Middle frontal gyrus (tissue), 1 donor: ENCODE measurements around the gene CTR9.
"Not testable (repeated sequence)": the region's sequence is repeated elsewhere in the genome, so short reads cannot be mapped to it uniquely, and the experiment has no call there.

ENCODE experiments used
- DNase-seq: peaks from one replicate; pipeline ENCODE4 v3.0.0-alpha.2; 2015; ENCODE audit warnings: low spot score; ENCODE audit errors: extremely low spot score

The CTR9 gene

GRCh38 chr11:10818594-10818993 lies 67.5 kb downstream of the CTR9 start:
- DNase-seq, result no peak

DNA sequence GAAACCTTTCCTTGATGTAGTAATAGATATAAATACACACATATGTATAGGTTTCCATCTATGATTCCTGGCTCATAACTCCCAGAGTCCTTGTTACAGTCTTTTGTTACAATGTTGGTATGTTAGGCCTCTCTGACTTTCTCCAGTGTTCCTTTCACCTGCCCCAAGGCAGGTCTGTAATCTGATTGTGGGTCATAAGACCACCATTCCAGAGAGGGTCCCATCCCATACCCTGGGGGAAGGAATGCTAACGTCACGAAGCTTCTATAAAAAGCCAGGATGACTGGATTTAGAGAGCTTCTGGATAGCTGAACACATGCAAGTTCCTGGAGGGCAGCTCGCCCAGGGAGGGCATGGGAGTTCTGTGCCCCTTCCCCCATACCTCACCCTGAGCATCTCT lies 71.4 kb downstream of the CTR9 start:
- DNase-seq, result not testable (repeated sequence)

DNA sequence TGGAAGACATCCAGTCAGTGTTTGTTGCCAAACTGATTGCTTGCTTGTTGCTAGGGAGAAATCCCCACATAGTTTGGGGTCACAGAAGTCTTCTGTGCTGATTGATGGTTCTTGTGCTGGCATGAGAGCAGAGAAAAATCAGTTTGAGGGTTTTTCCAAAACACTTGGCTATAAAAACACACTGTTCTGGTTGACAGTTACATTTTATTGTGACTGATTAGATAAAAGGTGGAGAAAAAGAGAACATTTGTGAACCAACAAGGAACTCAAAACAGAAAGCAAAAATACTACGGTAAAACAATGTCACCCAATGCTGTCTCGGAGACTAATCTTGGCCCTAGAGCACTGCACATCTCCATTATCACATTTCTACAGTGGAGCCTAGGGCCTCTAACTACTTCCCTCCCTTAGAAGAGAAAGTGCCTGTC lies 72.1 kb downstream of the CTR9 start:
- DNase-seq, result no peak

DNA sequence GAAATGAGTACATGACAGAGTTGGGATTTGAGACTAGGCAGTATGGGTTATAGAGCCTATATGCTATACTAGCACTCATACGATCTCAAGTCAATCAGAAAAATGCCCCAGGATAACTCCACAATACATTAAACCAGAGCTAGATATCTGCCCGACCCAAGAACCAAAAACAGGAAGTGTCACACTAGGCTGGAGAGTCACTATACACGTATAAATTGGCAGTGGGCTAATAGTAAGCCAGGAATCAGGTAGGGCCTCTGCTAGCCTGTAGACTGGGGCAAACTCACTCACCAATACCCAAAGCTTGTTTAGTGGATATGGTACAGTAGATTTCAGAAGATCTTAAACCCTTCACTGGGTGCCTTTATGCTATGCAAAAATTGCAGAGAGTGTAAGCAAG lies 73.8 kb downstream of the CTR9 start:
- DNase-seq, result no peak

DNA sequence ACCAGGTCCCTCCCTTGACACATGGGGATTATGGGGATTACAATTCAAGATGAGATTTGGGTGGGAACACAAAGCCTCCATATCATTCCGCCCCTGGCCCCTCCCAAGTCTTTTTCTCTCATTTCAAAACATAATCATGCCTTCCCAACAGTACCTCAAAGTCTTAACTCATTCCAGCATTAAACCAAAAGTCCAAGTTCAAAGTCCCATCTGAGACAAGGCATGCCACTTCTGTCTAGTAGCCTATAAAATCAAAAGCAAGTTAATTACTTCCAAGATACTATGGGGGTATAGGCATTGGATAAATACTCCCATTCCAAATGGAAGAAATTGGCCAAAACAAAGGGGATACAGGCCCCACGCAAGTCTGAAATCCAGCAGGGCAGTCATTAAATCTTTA lies 77.4 kb downstream of the CTR9 start:
- no peak for DNase-seq

DNA sequence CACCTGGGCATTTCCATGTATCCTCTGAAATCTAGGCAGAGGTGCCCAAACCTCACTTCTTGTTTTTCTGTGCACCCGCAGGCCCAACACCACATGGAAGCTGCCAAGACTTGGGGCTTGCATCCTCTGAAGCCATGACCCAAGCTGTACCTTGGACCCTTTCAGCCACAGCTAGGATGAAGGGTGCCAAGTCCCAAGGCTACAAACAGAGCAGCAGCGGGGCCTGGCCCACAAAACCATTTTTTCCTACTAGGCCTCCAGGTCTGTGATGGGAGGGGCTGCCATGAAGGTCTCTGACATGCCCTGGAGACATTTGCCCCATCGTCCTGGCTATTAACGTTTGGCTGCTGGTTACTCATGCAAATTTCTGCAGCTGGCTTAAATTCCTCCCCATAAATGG lies 78.1 kb downstream of the CTR9 start:
- no peak for DNase-seq
